Measurements from ENCODE around the gene PEX11A. TPM values are rescaled to one million over a fixed set of nuclear protein-coding genes. Genes with fewer than 3 reads are reported as not detected.

Gene PEX11A
- total RNA-seq, 4 donors from 2014 or later: 41.4 to 80.3 (median 51.5) TPM

DNA sequence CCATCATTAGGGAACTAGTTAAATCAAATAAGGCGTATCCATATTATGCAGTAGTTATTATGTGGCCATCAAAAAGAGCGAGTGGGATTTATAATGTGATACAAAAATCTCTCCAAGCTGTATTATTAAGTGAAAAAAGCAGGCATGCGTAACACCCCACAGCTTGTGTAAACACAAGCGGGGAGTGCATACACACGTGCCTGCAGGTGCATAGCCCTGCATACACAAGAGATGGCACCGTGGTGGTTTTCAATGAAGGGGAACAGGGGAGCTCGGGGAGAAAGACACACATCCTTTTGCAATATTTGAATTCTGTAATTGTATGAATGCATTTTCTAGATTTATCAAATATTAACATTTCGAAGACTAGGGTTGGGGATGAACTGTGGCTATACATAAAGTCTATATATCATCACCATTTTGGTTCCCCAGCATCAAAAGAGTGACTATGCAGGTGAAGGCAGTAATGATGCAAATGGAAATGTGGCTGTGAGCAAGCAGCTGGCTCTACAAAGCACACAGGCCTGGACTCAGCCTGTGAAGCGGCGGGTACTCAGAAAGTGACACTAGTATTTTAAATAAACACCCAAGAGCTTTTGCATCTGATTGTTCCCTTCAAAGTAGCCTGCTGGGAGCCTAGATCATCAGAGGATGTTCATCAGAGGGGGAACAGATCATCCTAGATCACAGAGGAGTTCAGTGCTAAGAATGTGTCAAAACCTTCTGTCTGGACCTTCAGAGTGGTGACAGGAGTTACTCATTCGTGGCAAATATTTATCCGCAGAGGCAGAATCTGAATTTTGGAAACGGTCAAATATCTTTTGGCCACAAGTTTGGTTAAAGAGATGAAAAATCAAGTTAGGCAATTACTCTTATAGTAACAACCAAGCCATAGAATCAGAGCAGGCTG lies 25.9 kb downstream of the PEX11A start:
- TF ChIP-seq CTCF (IDR thresholded peaks at IDR 0.05; ENCODE audit: low read depth): no peak

DNA sequence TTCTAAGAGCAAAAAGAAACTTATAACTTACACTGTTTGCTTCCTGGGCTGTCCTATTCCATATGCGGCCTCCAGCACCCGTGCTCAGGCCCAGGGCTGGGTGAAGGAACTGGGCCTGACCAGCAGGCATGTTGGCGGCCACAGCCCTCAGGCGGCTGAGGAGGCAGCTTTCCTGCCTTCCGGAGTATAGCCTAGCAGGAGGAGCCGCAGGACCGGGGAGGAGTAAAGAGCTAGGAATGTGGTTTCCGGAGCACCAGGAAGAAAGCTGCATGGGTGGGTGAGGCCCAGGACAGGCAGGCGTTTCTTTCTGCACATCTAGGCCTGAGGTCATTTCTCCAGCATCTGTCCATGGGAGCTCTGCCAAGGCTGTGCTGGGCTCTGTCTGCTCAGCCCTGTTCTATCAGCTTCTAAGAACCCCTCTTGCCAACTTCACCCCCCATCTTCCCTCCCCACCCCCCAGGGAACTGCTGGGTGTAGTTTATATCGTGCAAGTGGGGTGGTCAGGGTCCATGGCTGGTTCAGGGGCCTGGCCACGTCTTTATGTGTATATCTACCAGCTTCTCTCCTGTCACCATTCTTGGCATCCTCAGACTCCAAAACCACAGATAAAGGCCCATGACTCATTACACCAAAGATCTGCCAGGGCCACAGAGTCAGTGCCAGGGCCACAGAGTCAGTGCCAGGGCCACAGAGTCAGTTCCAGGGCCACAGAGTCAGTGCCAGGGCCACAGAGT lies 27.5 kb downstream of the PEX11A start:
- TF ChIP-seq CTCF (IDR thresholded peaks at IDR 0.05; ENCODE audit: low read depth): no peak

DNA sequence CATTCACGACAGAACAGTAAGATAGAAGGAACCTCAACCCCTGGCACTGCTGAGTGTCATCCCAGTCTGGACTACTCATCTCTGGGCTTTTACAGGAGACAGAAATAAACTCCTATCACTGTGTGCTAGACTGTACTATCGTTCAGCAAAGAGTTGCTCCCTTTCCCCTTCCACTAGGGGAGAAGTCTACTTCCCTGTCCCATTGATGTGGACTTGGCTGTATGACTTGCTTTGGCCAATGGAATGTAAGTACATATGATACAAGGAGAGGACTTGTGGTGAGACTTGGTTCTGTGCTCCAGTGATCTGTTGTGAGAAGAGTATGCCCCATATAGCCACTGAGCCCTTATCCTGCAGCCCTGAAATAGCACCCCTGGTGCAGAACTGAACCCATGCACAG lies 30.0 kb downstream of the PEX11A start:
- TF ChIP-seq CTCF (IDR thresholded peaks at IDR 0.05; ENCODE audit: low read depth): no peak

GRCh38 chr15:89659295-89659694 lies 31.3 kb downstream of the PEX11A start:
- TF ChIP-seq CTCF (IDR thresholded peaks at IDR 0.05; ENCODE audit: low read depth): no peak

DNA sequence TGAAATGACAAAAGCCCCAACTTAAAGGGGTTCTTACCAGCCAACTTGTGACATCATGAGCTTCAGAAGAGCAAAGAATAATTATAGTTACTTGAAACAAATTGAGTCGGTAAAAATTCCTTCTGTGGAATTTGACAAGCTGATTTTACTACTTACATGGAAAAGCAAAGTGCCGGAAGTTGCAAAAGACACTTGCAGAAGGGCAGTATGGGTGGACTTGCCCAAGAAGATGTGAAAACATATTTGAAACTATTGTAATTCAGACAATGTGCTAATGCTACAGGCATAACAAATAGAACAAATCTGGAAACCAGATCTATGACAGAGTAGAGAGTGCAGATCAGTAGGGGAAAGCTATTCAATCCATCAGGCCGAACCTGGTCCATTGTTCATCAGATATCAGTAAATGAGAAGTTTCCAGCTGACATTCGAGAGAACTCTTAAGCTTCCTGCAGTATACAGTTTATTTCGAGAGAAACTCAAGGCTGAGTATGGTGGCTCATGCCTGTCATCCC lies 32.8 kb downstream of the PEX11A start:
- no peak for TF ChIP-seq CTCF (IDR thresholded peaks at IDR 0.05; ENCODE audit: low read depth)

DNA sequence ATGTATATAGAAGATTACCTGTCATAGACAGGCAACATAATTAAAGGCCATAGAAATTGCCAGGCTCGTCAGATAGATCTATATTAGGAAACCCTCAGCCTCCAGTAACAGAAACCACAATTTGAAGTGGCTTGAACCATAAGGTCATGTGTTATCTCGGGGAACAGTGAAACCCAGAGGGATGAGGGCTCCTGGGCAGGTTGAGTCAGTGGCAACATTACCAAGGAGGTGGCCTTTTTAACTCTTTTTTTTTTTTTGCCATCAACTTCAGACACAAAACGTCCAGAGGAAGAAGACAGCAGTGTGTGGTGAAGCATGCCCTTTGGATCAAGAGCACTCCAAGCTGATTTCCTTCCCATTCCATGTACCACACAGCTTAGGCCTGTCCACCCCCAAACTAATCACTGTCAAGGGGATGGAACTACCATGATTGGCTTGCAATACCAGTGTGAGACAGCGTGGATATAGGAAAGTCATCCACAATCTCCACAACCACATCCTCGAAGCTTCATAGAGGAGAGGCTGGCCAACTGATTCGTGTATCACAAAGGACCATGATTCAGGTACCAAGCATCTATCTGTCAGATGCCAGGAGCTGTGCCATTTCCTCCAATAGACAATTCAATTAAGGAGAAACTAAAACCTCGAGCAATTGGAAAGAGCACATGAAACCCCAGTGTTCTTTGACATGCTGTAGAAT lies 34.3 kb downstream of the PEX11A start:
- TF ChIP-seq CTCF (IDR thresholded peaks at IDR 0.05; ENCODE audit: low read depth): no peak

All from subcutaneous adipose tissue (tissue), 4 donors.